Neural progenitor cell (in vitro differentiated cells): ENCODE measurements around the gene PCDHB13. TPM values are rescaled to one million over a fixed set of nuclear protein-coding genes. Genes with fewer than 3 reads are reported as not detected.
A peak's percentile ranks its signal among the peaks of the same experiment; 100 is the strongest.
"Not testable (repeated sequence)": the region's sequence is repeated elsewhere in the genome, so short reads cannot be mapped to it uniquely, and the experiment has no call there.

ENCODE experiments used
- DNase-seq: peaks from one replicate; pipeline ENCODE4 v3.0.0-alpha.2; 2016; ENCODE audit warnings: low spot score
- H2AFZ ChIP-seq: fragments of 200-600 bp; sonication (generic); replicated peaks from 2 replicates; pipeline ENCODE4 v1.6.1; 2016; ENCODE audit warnings: antibody characterized with exemption
- H3F3A ChIP-seq: fragments of 200-600 bp; sonication (generic); 2 replicates; pipeline ENCODE4 v1.6.1; 2016; ENCODE audit warnings: antibody characterized with exemption, low read depth
- H3K27ac ChIP-seq: fragments of 200-600 bp; sonication (generic); 2 replicates; pipeline ENCODE4 v1.5.1; 2016; ENCODE audit warnings: mild to moderate bottlenecking
- H3K27me3 ChIP-seq: fragments of 200-600 bp; sonication (generic); 2 replicates; pipeline ENCODE4 v1.6.1; 2016; ENCODE audit warnings: mild to moderate bottlenecking, moderate library complexity
- H3K36me3 ChIP-seq: fragments of 200-600 bp; sonication (generic); 2 replicates; pipeline ENCODE4 v1.5.1; 2016
- H3K4me1 ChIP-seq: fragments of 200-600 bp; sonication (generic); 2 replicates; pipeline ENCODE4 v1.6.1; 2016; ENCODE audit warnings: mixed run types
- H3K4me2 ChIP-seq: fragments of 200-600 bp; sonication (generic); 2 replicates; pipeline ENCODE4 v1.6.1; 2016
- H3K4me3 ChIP-seq: fragments of 200-600 bp; sonication (generic); 2 replicates; pipeline ENCODE4 v1.5.1; 2016
- H3K79me2 ChIP-seq: fragments of 200-600 bp; sonication (generic); 2 replicates; pipeline ENCODE4 v1.6.1; 2016; ENCODE audit warnings: low read depth
- H3K9ac ChIP-seq: fragments of 200-600 bp; sonication (generic); 2 replicates; pipeline ENCODE4 v1.6.1; 2016
- H3K9me3 ChIP-seq: fragments of 200-600 bp; sonication (generic); 2 replicates; pipeline ENCODE4 v1.5.1; 2016; ENCODE audit warnings: low read depth
- H4K20me1 ChIP-seq: fragments of 200-600 bp; sonication (generic); 2 replicates; pipeline ENCODE4 v1.6.1; 2016; ENCODE audit warnings: low read depth
- H3K27ac Mint-ChIP-seq: 3 replicates; pipeline ENCODE4 v1.8.0; 2021; ENCODE audit warnings: mixed read lengths
- H3K27me3 Mint-ChIP-seq: 2 replicates; pipeline ENCODE4 v1.8.0; 2022; ENCODE audit warnings: low read depth, mild to moderate bottlenecking, inconsistent platforms, moderate library complexity, mixed read lengths; ENCODE audit not compliant: insufficient read depth
- H3K36me3 Mint-ChIP-seq: 3 replicates; pipeline ENCODE4 v1.8.0; 2021; ENCODE audit warnings: mixed read lengths
- H3K4me1 Mint-ChIP-seq: 3 replicates; pipeline ENCODE4 v1.8.0; 2021; ENCODE audit warnings: mixed read lengths
- H3K4me3 Mint-ChIP-seq: 3 replicates; pipeline ENCODE4 v1.8.0; 2021; ENCODE audit warnings: mild to moderate bottlenecking, moderate library complexity, mixed read lengths
- H3K9me3 Mint-ChIP-seq: 3 replicates; pipeline ENCODE4 v1.8.0; 2020; ENCODE audit warnings: mixed read lengths
- CTCF ChIP-seq: fragments of 200-600 bp; sonication (generic); IDR thresholded peaks from 2 replicates; pipeline ENCODE4 v1.5.1; 2017; ENCODE audit warnings: antibody characterized with exemption, mild to moderate bottlenecking
- EZH2 ChIP-seq: fragments of 200-600 bp; sonication (generic); IDR thresholded peaks from 2 replicates; pipeline ENCODE4 v1.6.1; 2017; ENCODE audit warnings: antibody characterized with exemption, mild to moderate bottlenecking, moderate library complexity
- total RNA-seq: library from RNA; depleted of rRNA; stranded (reverse); fragments of >200 nt; gene quantifications from 2 replicates; pipeline ENCODE4 v1.2.3, GENCODE V29; 2015; ENCODE audit warnings: low replicate concordance

The PCDHB13 gene
- total RNA-seq = 2.4 and 3.0 TPM in 2 replicates

DNA sequence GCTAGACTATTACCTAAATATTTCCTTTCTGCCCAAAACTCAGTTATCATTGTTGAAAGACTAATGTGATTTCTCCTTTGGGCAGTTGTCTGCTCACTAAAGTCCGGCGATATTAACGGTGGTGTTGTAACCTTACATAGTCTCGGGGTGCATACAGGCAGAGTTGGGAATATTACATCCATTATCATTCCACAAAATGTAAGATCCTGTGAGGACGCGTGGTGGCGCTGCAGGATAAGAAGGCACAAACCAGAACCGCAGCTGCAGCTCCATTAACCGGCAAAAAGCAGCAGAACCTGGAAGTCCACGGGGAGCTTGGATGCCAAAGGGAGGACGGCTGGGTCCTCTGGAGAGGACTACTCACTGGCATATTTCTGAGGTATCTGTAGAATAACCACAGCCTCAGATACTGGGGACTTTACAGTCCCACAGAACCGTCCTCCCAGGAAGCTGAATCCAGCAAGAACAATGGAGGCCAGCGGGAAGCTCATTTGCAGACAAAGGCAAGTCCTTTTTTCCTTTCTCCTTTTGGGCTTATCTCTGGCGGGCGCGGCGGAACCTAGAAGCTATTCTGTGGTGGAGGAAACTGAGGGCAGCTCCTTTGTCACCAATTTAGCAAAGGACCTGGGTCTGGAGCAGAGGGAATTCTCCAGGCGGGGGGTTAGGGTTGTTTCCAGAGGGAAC lies at the start of gene PCDHB13:
PCDHB13 (plus strand) TSS at position 264 of the 684 bp plus-strand sequence; CDS start at position 469, 205 bp downstream.
- H3K4me1 ChIP-seq, H3K36me3 ChIP-seq, H3K27me3 Mint-ChIP-seq, H3K4me3 Mint-ChIP-seq, H4K20me1 ChIP-seq, H3K79me2 ChIP-seq, H3K27ac Mint-ChIP-seq, H3K4me2 ChIP-seq, H3F3A ChIP-seq, H3K27me3 ChIP-seq, H3K9ac ChIP-seq, H3K4me1 Mint-ChIP-seq, H3K9me3 ChIP-seq, H3K4me3 ChIP-seq, H3K27ac ChIP-seq: not testable (repeated sequence)
- peak; percentile 63 for DNase-seq
- peak; percentile 58 for TF ChIP-seq CTCF
- H3K9me3 Mint-ChIP-seq = peaks cover 55% of the 10 kb centered on the region
- H3K36me3 Mint-ChIP-seq = peaks cover 14% of the 10 kb centered on the region
- peak within 1 kb of the TSS; percentile 63 for H2AFZ ChIP-seq

GRCh38 chr5:141172381-141173204 lies 41.1 kb upstream of the PCDHB13 start, which contains the start of gene PCDHB7:
Gene PCDHB7 (plus strand): TSS chr5:141172644. CDS start chr5:141172836, 192 bp downstream.
- Histone ChIP-seq H3K4me1 (no peaks in the 10 kb centered on the region), H3K27ac (no peak within 1 kb of the TSS), H3K4me3 (no peak within 1 kb of the TSS), H3K4me2 (no peak within 1 kb of the TSS), H3K9ac (no peak within 1 kb of the TSS), H3K9me3 (no peaks in the 10 kb centered on the region), H3K36me3 (no peaks in the 10 kb centered on the region), H2AFZ (peak within 1 kb of the TSS; percentile 77), H3K79me2 (no peaks in the 10 kb centered on the region), H3F3A (no peaks in the 10 kb centered on the region), H4K20me1 (no peaks in the 10 kb centered on the region), H3K27me3 (no peaks in the 10 kb centered on the region)
- TF ChIP-seq CTCF = peak; percentile 65
- no peak for TF ChIP-seq EZH2
- Mint-ChIP-seq H3K27ac (no peak within 1 kb of the TSS), H3K36me3 (no peaks in the 10 kb centered on the region), H3K27me3 (peaks cover 6% of the 10 kb centered on the region), H3K9me3 (peaks cover 24% of the 10 kb centered on the region), H3K4me1 (no peaks in the 10 kb centered on the region), H3K4me3 (no peak within 1 kb of the TSS)
- peak; percentile 52 for DNase-seq

DNA sequence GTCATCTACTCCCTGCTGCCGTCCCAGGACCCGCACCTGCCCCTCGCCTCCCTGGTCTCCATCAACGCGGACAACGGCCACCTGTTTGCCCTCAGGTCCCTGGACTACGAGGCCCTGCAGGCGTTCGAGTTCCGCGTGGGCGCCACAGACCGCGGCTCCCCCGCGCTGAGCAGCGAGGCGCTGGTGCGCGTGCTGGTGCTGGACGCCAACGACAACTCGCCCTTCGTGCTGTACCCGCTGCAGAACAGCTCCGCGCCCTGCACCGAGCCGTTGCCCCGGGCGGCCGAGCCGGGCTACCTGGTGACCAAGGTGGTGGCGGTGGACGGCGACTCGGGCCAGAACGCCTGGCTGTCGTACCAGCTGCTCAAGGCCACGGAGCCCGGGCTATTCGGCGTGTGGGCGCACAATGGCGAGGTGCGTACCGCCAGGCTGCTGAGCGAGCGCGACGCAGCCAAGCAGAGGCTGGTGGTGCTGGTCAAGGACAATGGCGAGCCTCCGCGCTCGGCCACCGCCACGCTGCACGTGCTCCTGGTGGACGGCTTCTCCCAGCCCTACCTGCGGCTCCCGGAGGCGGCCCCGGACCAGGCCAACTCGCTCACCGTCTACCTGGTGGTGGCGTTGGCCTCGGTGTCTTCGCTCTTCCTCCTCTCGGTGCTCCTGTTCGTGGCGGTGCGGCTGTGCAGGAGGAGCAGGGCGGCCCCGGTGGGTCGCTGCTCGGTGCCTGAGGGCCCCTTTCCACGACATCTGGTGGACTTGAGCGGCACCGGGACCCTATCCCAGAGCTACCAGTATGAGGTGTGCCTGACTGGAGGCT lies 39.2 kb upstream of the PCDHB13 start:
- not testable (repeated sequence) for H3K4me1 Mint-ChIP-seq, H3K9me3 ChIP-seq, H3K9ac ChIP-seq, H3K27me3 Mint-ChIP-seq, H3K4me1 ChIP-seq, H3K4me3 ChIP-seq, H2AFZ ChIP-seq, H4K20me1 ChIP-seq, H3K27me3 ChIP-seq, H3K27ac Mint-ChIP-seq, H3K36me3 ChIP-seq, DNase-seq, H3K36me3 Mint-ChIP-seq, H3K79me2 ChIP-seq, H3F3A ChIP-seq, H3K4me3 Mint-ChIP-seq, H3K27ac ChIP-seq, H3K4me2 ChIP-seq
- H3K9me3 Mint-ChIP-seq = peaks cover 19% of the 10 kb centered on the region
